GM12878 (cell line): ENCODE measurements around the gene SYNGR3. TPM values are rescaled to one million over a fixed set of nuclear protein-coding genes. Genes with fewer than 3 reads are reported as not detected.
A peak's percentile ranks its signal among the peaks of the same experiment; 100 is the strongest.

Experiments
- BCL11A ChIP-seq: IDR thresholded peaks from 2 replicates; pipeline ENCODE4 v1.6.1; 2011; ENCODE audit warnings: low read depth, low read length
- CREM ChIP-seq: IDR thresholded peaks from 2 replicates; pipeline ENCODE4 v1.6.1; 2014; ENCODE audit warnings: antibody characterized with exemption, low read depth
- JUNB ChIP-seq: IDR thresholded peaks from 2 replicates; pipeline ENCODE4 v1.6.1; 2016; ENCODE audit warnings: antibody characterized with exemption, mild to moderate bottlenecking
- NR2C1 ChIP-seq: fragments of 450-650 bp; IDR thresholded peaks from 2 replicates; pipeline ENCODE4 v1.6.1; 2017; ENCODE audit warnings: antibody characterized with exemption, mild to moderate bottlenecking, moderate library complexity
- POLR2AphosphoS5 ChIP-seq: IDR thresholded peaks from 2 replicates; pipeline ENCODE4 v1.6.1; 2011; ENCODE audit warnings: mild to moderate bottlenecking, low read length, inconsistent platforms
- SMARCA5 ChIP-seq: fragments of 450-650 bp; IDR thresholded peaks from 2 replicates; pipeline ENCODE4 v1.6.1; 2017; ENCODE audit warnings: mild to moderate bottlenecking
- polyA plus RNA-seq, 11 experiments: library from polyadenylated mRNA; depleted of rRNA in 4 of 11; unstranded in 6 of 11; stranded (reverse) in 5 of 11; fragments of >200 nt; fragmentation: Nextera tagmentation in 4 of 11; fragmentation: Illumina TruSeq in 1 of 11; extraction: Ambion mirVana in 4 of 11; extraction: Trizol in 1 of 11; gene quantifications; 1 replicate in 1 of 11; 2 replicates in 10 of 11; pipeline versions ENCODE4 v1.2.1 to v1.2.3, GENCODE V29; 2011 to 2016; ENCODE audit warnings: inconsistent platforms in 2 of 11, missing spikeins in 2 of 11, low read depth in 1 of 11
- total RNA-seq, 4 experiments: library from RNA; depleted of rRNA in 3 of 4; stranded (reverse); fragments of >200 nt in 3 of 4; fragmentation: Illumina TruSeq in 1 of 4; extraction: Trizol in 1 of 4; gene quantifications; 2 replicates each; pipeline versions ENCODE4 v1.2.1 to v1.2.3, GENCODE V29; 2013 to 2021
- TF ChIP-seq, protein P1 (sequence below): fragments of 450-650 bp; conservative IDR thresholded peaks from 2 replicates; pipeline ENCODE4 v1.6.1; 2017; ENCODE audit warnings: mild to moderate bottlenecking, moderate library complexity
- TF ChIP-seq, protein P2 (sequence below), 3 experiments: IDR thresholded peaks in 2 of 3; conservative IDR thresholded peaks in 1 of 3; 2 replicates each; pipeline ENCODE4 v1.5.1; 2011; ENCODE audit warnings: low read depth in 3 of 3, low read length in 3 of 3, mild to moderate bottlenecking in 3 of 3, control low read depth in 2 of 3, moderate library complexity in 2 of 3, inconsistent platforms in 1 of 3, mixed read lengths in 1 of 3; ENCODE audit not compliant: control insufficient read depth in 2 of 3, insufficient read depth in 1 of 3; ENCODE audit errors: extremely low read depth in 1 of 3

The SYNGR3 gene
- total and polyA plus RNA-seq, 10 of the 15 experiments (the other 5 are each of a cell fraction or from before 2014, with no cell fraction given): 1.2 to 18.1 (median 6.6) TPM

DNA sequence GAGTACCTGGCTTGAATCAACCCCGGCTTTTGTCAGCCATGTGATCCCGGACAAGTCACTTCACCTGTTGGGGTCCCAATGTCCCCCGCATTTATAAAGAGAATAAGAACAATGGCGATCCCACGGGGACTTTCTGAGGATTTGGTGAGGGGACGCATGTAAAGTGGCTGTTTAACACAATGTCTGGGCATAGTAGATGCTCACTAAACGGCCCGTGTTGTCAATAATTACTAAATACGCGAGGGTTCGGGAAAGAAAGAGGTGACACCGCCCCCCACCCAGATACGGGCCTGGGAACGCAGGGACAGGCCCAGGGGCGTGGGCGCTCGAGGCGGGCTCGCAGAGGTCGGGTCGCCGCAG is 1.8 kb downstream of the SYNGR3 start (continued):
- peak; percentile 86; the same call in 1 of the 2 replicates for TF ChIP-seq SMARCA5
- TF ChIP-seq, protein P1, sequence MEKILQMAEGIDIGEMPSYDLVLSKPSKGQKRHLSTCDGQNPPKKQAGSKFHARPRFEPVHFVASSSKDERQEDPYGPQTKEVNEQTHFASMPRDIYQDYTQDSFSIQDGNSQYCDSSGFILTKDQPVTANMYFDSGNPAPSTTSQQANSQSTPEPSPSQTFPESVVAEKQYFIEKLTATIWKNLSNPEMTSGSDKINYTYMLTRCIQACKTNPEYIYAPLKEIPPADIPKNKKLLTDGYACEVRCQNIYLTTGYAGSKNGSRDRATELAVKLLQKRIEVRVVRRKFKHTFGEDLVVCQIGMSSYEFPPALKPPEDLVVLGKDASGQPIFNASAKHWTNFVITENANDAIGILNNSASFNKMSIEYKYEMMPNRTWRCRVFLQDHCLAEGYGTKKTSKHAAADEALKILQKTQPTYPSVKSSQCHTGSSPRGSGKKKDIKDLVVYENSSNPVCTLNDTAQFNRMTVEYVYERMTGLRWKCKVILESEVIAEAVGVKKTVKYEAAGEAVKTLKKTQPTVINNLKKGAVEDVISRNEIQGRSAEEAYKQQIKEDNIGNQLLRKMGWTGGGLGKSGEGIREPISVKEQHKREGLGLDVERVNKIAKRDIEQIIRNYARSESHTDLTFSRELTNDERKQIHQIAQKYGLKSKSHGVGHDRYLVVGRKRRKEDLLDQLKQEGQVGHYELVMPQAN: 0 out of 2 replicates have a peak, but pooled peaks have one; percentile 43
- no peak for TF ChIP-seq NR2C1
- TF ChIP-seq CREM: 0 out of 2 replicates have a peak, but pooled peaks have one; percentile 7
- TF ChIP-seq JUNB: no peak
- TF ChIP-seq POLR2AphosphoS5: peak; percentile 43; the same call in 1 of the 2 replicates
- TF ChIP-seq, protein P2, sequence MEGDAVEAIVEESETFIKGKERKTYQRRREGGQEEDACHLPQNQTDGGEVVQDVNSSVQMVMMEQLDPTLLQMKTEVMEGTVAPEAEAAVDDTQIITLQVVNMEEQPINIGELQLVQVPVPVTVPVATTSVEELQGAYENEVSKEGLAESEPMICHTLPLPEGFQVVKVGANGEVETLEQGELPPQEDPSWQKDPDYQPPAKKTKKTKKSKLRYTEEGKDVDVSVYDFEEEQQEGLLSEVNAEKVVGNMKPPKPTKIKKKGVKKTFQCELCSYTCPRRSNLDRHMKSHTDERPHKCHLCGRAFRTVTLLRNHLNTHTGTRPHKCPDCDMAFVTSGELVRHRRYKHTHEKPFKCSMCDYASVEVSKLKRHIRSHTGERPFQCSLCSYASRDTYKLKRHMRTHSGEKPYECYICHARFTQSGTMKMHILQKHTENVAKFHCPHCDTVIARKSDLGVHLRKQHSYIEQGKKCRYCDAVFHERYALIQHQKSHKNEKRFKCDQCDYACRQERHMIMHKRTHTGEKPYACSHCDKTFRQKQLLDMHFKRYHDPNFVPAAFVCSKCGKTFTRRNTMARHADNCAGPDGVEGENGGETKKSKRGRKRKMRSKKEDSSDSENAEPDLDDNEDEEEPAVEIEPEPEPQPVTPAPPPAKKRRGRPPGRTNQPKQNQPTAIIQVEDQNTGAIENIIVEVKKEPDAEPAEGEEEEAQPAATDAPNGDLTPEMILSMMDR (IDR thresholded peaks at IDR 0.05 in 2 of 3, conservative IDR thresholded peaks at IDR 0.05 in 1 of 3; ENCODE audit: control insufficient read depth in 2 of 3, extremely low read depth in 1 of 3, insufficient read depth in 1 of 3, low read depth in 3 of 3, low read length in 3 of 3): no peak
- TF ChIP-seq BCL11A: no peak
